GM10248 (cell line): ENCODE data around the gene ARL5A.

Source experiments
- CTCF ChIA-PET: fragments of 300-600 bp; sonication (Branson Sonifier 250); formaldehyde crosslinking; extraction: SDS; loops from one replicate; lab custom pipeline; 2021; ENCODE audit warnings: antibody characterized with exemption; lab: Yijun Ruan, JAX
- POLR2A ChIA-PET: fragments of 350-650 bp; sonication (Branson Sonifier 250); formaldehyde crosslinking; extraction: SDS; loops from one replicate; lab custom pipeline; 2020; ENCODE audit warnings: antibody characterized with exemption; lab: Yijun Ruan, JAX
- DNase-seq: peaks from one replicate; pipeline ENCODE4 v3.0.0; 2012; ENCODE audit errors: extremely low spot score
- CTCF ChIP-seq: IDR thresholded peaks from 2 replicates; pipeline ENCODE4 v1.5.1; 2012; ENCODE audit warnings: mild to moderate bottlenecking, low read depth; ENCODE audit errors: extremely low read depth, missing control alignments, control extremely low read depth

The ARL5A gene

DNA sequence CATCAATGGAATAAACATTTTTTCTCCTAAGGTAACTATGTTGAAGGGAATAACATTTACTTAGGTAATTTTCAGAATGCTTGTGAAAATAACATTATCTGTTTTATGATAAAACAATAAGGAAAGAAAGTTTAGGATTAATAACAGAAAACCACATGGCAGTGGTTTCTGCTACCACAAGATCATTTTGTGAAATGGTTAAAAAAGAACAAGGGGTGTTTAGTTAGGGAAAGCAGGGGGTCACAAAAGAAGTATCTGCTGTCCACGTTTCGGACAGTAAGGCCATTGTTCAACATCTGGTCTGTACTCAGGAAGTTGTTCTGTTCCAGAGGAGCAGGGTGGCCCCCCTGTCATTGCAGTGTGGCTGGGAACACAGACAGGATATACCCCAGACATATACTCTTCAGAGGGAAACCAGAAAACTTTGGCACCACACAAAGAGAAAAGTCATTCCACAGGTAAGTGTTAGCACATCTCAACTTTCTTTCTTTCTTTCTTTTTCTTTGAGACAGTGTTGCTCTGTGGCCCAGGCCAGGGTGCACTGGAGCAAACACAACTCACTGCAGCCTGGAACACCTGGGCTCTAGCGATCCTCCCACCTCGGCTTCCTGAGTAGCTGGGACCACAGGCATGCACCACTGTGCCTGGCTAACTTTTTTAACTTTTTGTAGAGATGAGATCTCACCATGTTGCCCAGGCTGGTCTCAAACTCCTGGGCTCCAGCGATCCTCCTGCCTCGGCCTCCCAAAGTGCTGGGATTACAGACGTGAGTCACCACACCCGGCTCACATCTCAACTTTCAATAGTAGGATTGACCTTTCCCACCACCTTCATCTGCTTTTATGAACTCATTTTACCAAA lies 14.8 kb upstream of the ARL5A start:
- no peak for TF ChIP-seq CTCF
- ChIA-PET CTCF (interaction anchor here (1.3 kb wide), 2 partner anchors 8 to 12 kb away, joined by 3 read pairs; no protein-coding TSS in a partner anchor), POLR2A (no interaction called here)
- no peak for DNase-seq

GRCh38 chr2:151841047-151841424 lies 12.8 kb upstream of the ARL5A start:
- TF ChIP-seq CTCF = no peak
- CTCF ChIA-PET = interaction anchor here (0.8 to 1.8 kb wide), 7 partner anchors 9 to 184 kb away, joined by 3 to 8 read pairs (median 4); partner anchors contain the start of gene ARL5A
- DNase-seq = no peak
- POLR2A ChIA-PET = interaction anchor here (0.9 to 1.9 kb wide), 2 partner anchors 13 to 22 kb away, joined by 5 to 8 read pairs; partner anchors contain the start of gene ARL5A

GRCh38 chr2:151840216-151841046 lies 12.2 kb upstream of the ARL5A start:
- CTCF ChIA-PET = interaction anchor here (0.8 to 1.8 kb wide), 7 partner anchors 9 to 185 kb away, joined by 3 to 8 read pairs (median 4); partner anchors contain the start of gene ARL5A
- no peak for TF ChIP-seq CTCF
- DNase-seq = peak; percentile 38
- POLR2A ChIA-PET = interaction anchor here (0.9 to 1.9 kb wide), 2 partner anchors 12 to 22 kb away, joined by 5 to 8 read pairs; partner anchors contain the start of gene ARL5A

DNA sequence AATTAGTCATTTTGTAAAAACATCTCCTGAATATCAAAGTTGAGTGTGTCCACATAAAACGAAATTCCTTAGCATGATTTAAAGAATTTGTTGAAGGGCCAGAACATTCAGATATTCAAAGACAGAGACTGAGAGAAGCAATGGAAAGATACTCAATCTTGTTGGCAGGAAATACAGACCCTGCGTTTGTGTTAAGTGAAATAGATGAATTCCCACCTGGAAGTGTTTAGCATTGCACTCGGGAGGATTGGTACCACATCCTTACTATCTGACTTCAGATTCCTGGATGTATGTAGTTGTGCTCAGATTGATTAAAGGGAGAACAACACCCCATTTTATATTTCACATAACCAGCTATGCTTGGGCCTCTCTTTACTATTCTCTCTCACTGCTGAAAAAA lies 9.7 kb upstream of the ARL5A start:
- CTCF ChIA-PET = interaction anchor here (1.2 kb wide), 1 partner anchor 9 kb away, joined by 3 read pairs; no protein-coding TSS in a partner anchor
- no peak for TF ChIP-seq CTCF
- no peak for DNase-seq
- POLR2A ChIA-PET = no interaction called here

DNA sequence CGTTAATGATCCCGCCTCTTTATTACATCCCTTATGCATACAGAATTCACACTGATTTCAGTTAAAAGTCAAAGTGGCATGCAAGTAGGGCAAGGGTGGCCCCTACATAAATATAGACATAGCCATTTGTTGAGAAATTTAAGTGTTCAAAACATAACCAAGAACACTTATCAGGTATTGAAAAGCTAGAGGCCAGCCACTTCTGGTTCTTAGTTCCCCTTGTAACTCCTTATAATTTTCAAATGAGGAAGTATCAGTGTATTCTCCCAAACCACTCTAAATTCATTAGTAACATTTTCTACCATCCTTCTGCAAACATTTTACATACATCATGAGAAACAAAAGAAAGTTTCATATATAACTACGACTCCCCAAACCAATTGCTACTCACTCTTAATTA lies 5.8 kb upstream of the ARL5A start:
- DNase-seq = no peak
- CTCF ChIA-PET = interaction anchor here (1.1 to 2.1 kb wide), 2 partner anchors 9 to 191 kb away, joined by 5 to 6 read pairs; no protein-coding TSS in a partner anchor
- POLR2A ChIA-PET = no interaction called here
- TF ChIP-seq CTCF = no peak

DNA sequence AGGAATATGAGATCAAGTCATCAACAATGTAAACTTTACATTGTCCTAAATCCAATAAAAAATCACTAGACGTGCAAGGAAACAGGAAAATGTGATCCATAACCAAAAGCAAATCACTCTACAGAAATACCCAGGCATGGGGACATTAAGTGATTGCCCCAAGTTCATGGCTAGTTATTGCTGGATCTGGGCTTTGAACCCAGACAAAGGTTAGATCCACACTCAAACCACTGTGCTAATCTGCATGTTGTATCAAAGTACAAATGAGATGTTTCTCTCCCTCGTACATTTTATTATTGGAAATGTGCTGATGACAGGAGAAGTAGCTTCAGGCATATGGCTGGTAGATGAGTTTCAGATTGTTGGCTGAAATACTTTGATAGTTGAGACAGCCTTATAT lies 2.7 kb upstream of the ARL5A start:
- ChIA-PET POLR2A (no interaction called here), CTCF (interaction anchor here (0.8 to 2.3 kb wide), 4 partner anchors 10 to 30 kb away, joined by 3 to 6 read pairs (median 4); no protein-coding TSS in a partner anchor)
- DNase-seq = no peak
- no peak for TF ChIP-seq CTCF
